ENCODE data around the gene SMIM44. TPM values are rescaled to one million over a fixed set of nuclear protein-coding genes. Genes with fewer than 3 reads are reported as not detected.

The SMIM44 gene
- total and polyA plus RNA-seq, 3 experiments from 2014 or later: not detected

GRCh38 chr19:3465552-3465951, 17.7 kb downstream of the SMIM44 start:
- Mint-ChIP-seq H3K4me3 (no peak overlapping the region), H3K27me3 (no peaks in the 10 kb centered on the region), H3K27ac (no peak overlapping the region), H3K36me3 (peaks cover 0 to 5% (median 2%) of the 10 kb centered on the region in 3 donors), H3K4me1 (no peaks in the 10 kb centered on the region), H3K9me3 (no peaks in the 10 kb centered on the region)
- ChIA-PET CTCF (interaction anchor here (1.0 kb wide), 1 partner anchor 26 kb away, joined by 3 read pairs; no protein-coding TSS in a partner anchor), POLR2A (no interaction called here)
- H3K27ac ChIP-seq (ENCODE audit: low read depth, low read length): no peak overlapping the region
- H3K27me3 ChIP-seq (ENCODE audit: insufficient read depth, low read length, poor library complexity, severe bottlenecking): no peaks in the 10 kb centered on the region
- no peak for DNase-seq
- no peaks in the 10 kb centered on the region for H3K4me1 ChIP-seq (ENCODE audit: insufficient read depth, low read length)
- H3K9me3 ChIP-seq (ENCODE audit: low read length): no peaks in the 10 kb centered on the region
- H3K36me3 ChIP-seq (ENCODE audit: insufficient read depth, low read length): no peaks in the 10 kb centered on the region
- H3K4me3 ChIP-seq (ENCODE audit: low read length): no peak overlapping the region

- Histone ChIP-seq H3K27ac (ENCODE audit: low read depth, low read length) (no peak overlapping the region), H3K36me3 (ENCODE audit: insufficient read depth, low read length) (no peaks in the 10 kb centered on the region), H3K27me3 (ENCODE audit: insufficient read depth, low read length, poor library complexity, severe bottlenecking) (no peaks in the 10 kb centered on the region), H3K4me1 (ENCODE audit: insufficient read depth, low read length) (no peaks in the 10 kb centered on the region), H3K9me3 (ENCODE audit: low read length) (no peaks in the 10 kb centered on the region), H3K4me3 (ENCODE audit: low read length) (no peak overlapping the region)
- POLR2A ChIA-PET: no interaction called here
- no peaks in the 10 kb centered on the region for H3K9me3 Mint-ChIP-seq
- peaks cover 0 to 7% (median 2%) of the 10 kb centered on the region in 3 donors for H3K36me3 Mint-ChIP-seq
- H3K27me3 Mint-ChIP-seq: no peaks in the 10 kb centered on the region
- DNase-seq: no peak
- no peak overlapping the region for H3K27ac Mint-ChIP-seq
- no peaks in the 10 kb centered on the region for H3K4me1 Mint-ChIP-seq
- CTCF ChIA-PET: no interaction called here
- H3K4me3 Mint-ChIP-seq: no peak overlapping the region
Measured at GRCh38 chr19:3464587-3465235, 18.5 kb downstream of the SMIM44 start.

- Mint-ChIP-seq H3K9me3 (no peaks in the 10 kb centered on the region), H3K27me3 (no peaks in the 10 kb centered on the region), H3K4me3 (no peak overlapping the region), H3K27ac (no peak overlapping the region), H3K4me1 (peaks cover 0 to 3% (median 0%) of the 10 kb centered on the region in 3 donors), H3K36me3 (peaks cover 0 to 7% (median 2%) of the 10 kb centered on the region in 3 donors)
- H3K9me3 ChIP-seq (ENCODE audit: low read length): no peaks in the 10 kb centered on the region
- DNase-seq: no peak
- H3K36me3 ChIP-seq (ENCODE audit: insufficient read depth, low read length): no peaks in the 10 kb centered on the region
- POLR2A ChIA-PET: no interaction called here
- no peaks in the 10 kb centered on the region for H3K4me1 ChIP-seq (ENCODE audit: insufficient read depth, low read length)
- no peak overlapping the region for H3K4me3 ChIP-seq (ENCODE audit: low read length)
- no peak overlapping the region for H3K27ac ChIP-seq (ENCODE audit: low read depth, low read length)
- CTCF ChIA-PET: interaction anchor here (0.8 kb wide), 1 partner anchor 21 kb away, joined by 3 read pairs; no protein-coding TSS in a partner anchor
- H3K27me3 ChIP-seq (ENCODE audit: insufficient read depth, low read length, poor library complexity, severe bottlenecking): no peaks in the 10 kb centered on the region
Measured at GRCh38 chr19:3463714-3464586, 19.3 kb downstream of the SMIM44 start.

- Histone ChIP-seq H3K4me3 (ENCODE audit: low read length) (no peak overlapping the region), H3K4me1 (ENCODE audit: insufficient read depth, low read length) (no peaks in the 10 kb centered on the region), H3K27ac (ENCODE audit: low read depth, low read length) (no peak overlapping the region), H3K36me3 (ENCODE audit: insufficient read depth, low read length) (no peaks in the 10 kb centered on the region), H3K9me3 (ENCODE audit: low read length) (no peaks in the 10 kb centered on the region), H3K27me3 (ENCODE audit: insufficient read depth, low read length, poor library complexity, severe bottlenecking) (no peaks in the 10 kb centered on the region)
- H3K36me3 Mint-ChIP-seq: peaks cover 0 to 7% (median 2%) of the 10 kb centered on the region in 3 donors
- CTCF ChIA-PET: interaction anchor here (0.8 kb wide), 1 partner anchor 22 kb away, joined by 3 read pairs; no protein-coding TSS in a partner anchor
- no peak overlapping the region for H3K4me3 Mint-ChIP-seq
- peaks cover 0 to 3% (median 0%) of the 10 kb centered on the region in 3 donors for H3K4me1 Mint-ChIP-seq
- no peaks in the 10 kb centered on the region for H3K27me3 Mint-ChIP-seq
- POLR2A ChIA-PET: no interaction called here
- no peaks in the 10 kb centered on the region for H3K9me3 Mint-ChIP-seq
- no peak for DNase-seq
- no peak overlapping the region for H3K27ac Mint-ChIP-seq
Measured at GRCh38 chr19:3462991-3463713, 20.1 kb downstream of the SMIM44 start.

GRCh38 chr19:3459965-3460582, 23.2 kb downstream of the SMIM44 start:
- no peak overlapping the region for H3K27ac ChIP-seq (ENCODE audit: low read depth, low read length)
- H3K4me1 Mint-ChIP-seq: peaks cover 0 to 3% (median 0%) of the 10 kb centered on the region in 3 donors
- CTCF ChIA-PET: interaction anchor here (1.7 kb wide), 1 partner anchor 13 kb away, joined by 6 read pairs; no protein-coding TSS in a partner anchor
- no peak overlapping the region for H3K4me3 Mint-ChIP-seq
- H3K4me3 ChIP-seq (ENCODE audit: low read length): no peak overlapping the region
- H3K27ac Mint-ChIP-seq: peak overlapping the region in 2 of 8 donors; percentile 11 to 61
- H3K9me3 Mint-ChIP-seq: no peaks in the 10 kb centered on the region
- POLR2A ChIA-PET: no interaction called here
- no peaks in the 10 kb centered on the region for H3K27me3 Mint-ChIP-seq
- H3K4me1 ChIP-seq (ENCODE audit: insufficient read depth, low read length): no peaks in the 10 kb centered on the region
- no peaks in the 10 kb centered on the region for H3K27me3 ChIP-seq (ENCODE audit: insufficient read depth, low read length, poor library complexity, severe bottlenecking)
- no peak for DNase-seq
- H3K36me3 ChIP-seq (ENCODE audit: insufficient read depth, low read length): peaks cover 3% of the 10 kb centered on the region
- H3K36me3 Mint-ChIP-seq: peaks cover 0 to 11% (median 2%) of the 10 kb centered on the region in 3 donors
- H3K9me3 ChIP-seq (ENCODE audit: low read length): no peaks in the 10 kb centered on the region

GRCh38 chr19:3459089-3459881, 24.0 kb downstream of the SMIM44 start:
- no peak overlapping the region for H3K27ac ChIP-seq (ENCODE audit: low read depth, low read length)
- DNase-seq: no peak
- peak overlapping the region in 2 of 8 donors; percentile 71 to 79 for H3K27ac Mint-ChIP-seq
- no peaks in the 10 kb centered on the region for H3K4me1 ChIP-seq (ENCODE audit: insufficient read depth, low read length)
- H3K36me3 Mint-ChIP-seq: peaks cover 0 to 19% (median 2%) of the 10 kb centered on the region in 3 donors
- no peaks in the 10 kb centered on the region for H3K27me3 ChIP-seq (ENCODE audit: insufficient read depth, low read length, poor library complexity, severe bottlenecking)
- ChIA-PET POLR2A (interaction anchor here (0.6 kb wide), 1 partner anchor 17 kb away, joined by 7 read pairs; no protein-coding TSS in a partner anchor), CTCF (interaction anchor here (0.9 kb wide), 1 partner anchor 154 kb away, joined by 3 read pairs; no protein-coding TSS in a partner anchor)
- H3K4me3 Mint-ChIP-seq: no peak overlapping the region
- H3K4me3 ChIP-seq (ENCODE audit: low read length): no peak overlapping the region
- no peaks in the 10 kb centered on the region for H3K9me3 Mint-ChIP-seq
- H3K36me3 ChIP-seq (ENCODE audit: insufficient read depth, low read length): peaks cover 3% of the 10 kb centered on the region
- H3K4me1 Mint-ChIP-seq: peaks cover 0 to 3% (median 0%) of the 10 kb centered on the region in 3 donors
- no peaks in the 10 kb centered on the region for H3K9me3 ChIP-seq (ENCODE audit: low read length)
- H3K27me3 Mint-ChIP-seq: no peaks in the 10 kb centered on the region
